Activated naive CD8-positive, alpha-beta T cell treated with anti-CD3 and anti-CD28 coated beads, Interleukin-2, amount 10 ng/mL, durations not matched to agents 7 days and 5 days (primary cell): Measurements from ENCODE around the gene TEX35. TPM values are rescaled to one million over a fixed set of nuclear protein-coding genes. Genes with fewer than 3 reads are reported as not detected.

Experiments used
- ATAC-seq: fragments of 150-1000 bp; cut with Tn5 transposase; one replicate; pipeline ENCODE4 v1.10.0; 2021; ENCODE audit warnings: low read depth, moderate library complexity
- POLR2A ChIA-PET: fragments of 350-600 bp; sonication (Branson Sonifier 250); formaldehyde crosslinking; loops from one replicate; lab custom pipeline; 2021; ENCODE audit warnings: antibody characterized with exemption; lab: Charles Lee
- DNase-seq: peaks from one replicate; pipeline ENCODE4 v3.0.0; 2021
- H3K27ac Mint-ChIP-seq: one replicate; pipeline ENCODE4 v1.8.0; 2022; ENCODE audit warnings: mild to moderate bottlenecking, mixed read lengths
- H3K27me3 Mint-ChIP-seq: one replicate; pipeline ENCODE4 v1.8.0; 2022; ENCODE audit warnings: mild to moderate bottlenecking, moderate library complexity, mixed read lengths
- H3K36me3 Mint-ChIP-seq: one replicate; pipeline ENCODE4 v1.8.0; 2021; ENCODE audit warnings: mild to moderate bottlenecking, mixed read lengths
- H3K4me1 Mint-ChIP-seq: one replicate; pipeline ENCODE4 v1.8.0; 2021; ENCODE audit warnings: mixed read lengths
- H3K4me3 Mint-ChIP-seq: one replicate; pipeline ENCODE4 v1.8.0; 2022; ENCODE audit warnings: mild to moderate bottlenecking, moderate library complexity, mixed read lengths
- H3K9me3 Mint-ChIP-seq: one replicate; pipeline ENCODE4 v1.8.0; 2021; ENCODE audit warnings: mixed read lengths
- total RNA-seq, 2 experiments: library from RNA; stranded (reverse); gene quantifications; one replicate each; pipeline ENCODE4 v1.2.3, GENCODE V29; 2021

TEX35 gene
- total RNA-seq, 2 experiments from 2014 or later: not detected

- no peak overlapping the region for H3K27ac Mint-ChIP-seq
- POLR2A ChIA-PET: no interaction called here
- H3K9me3 Mint-ChIP-seq: no peaks in the 10 kb centered on the region
- peaks cover 2% of the 10 kb centered on the region for H3K27me3 Mint-ChIP-seq
- DNase-seq: no peak
- H3K36me3 Mint-ChIP-seq: no peaks in the 10 kb centered on the region
- no peak overlapping the region for H3K4me3 Mint-ChIP-seq
- H3K4me1 Mint-ChIP-seq: no peaks in the 10 kb centered on the region
- ATAC-seq: no peak
Measured at GRCh38 chr1:178564783-178565180, 51.9 kb downstream of the TEX35 start.

DNA sequence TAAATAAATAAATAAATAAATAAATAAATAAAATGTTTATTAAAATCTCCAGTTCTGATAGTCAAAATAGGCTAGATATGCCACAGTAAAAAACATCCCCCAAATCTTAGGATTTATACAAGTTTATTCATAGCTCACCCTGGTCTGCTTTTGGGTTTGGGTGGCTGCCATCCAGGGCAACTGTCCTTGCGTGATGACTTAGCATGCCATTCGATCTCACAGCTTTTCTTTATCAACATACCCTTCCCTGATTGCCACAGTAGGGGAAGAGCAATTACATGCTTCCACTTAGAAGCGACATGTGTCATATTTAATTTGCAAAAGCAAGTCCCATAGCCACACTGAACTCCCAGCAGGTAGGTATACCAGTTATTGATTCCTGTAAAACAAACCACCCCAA, 52.7 kb downstream of the TEX35 start:
- Mint-ChIP-seq H3K36me3 (no peaks in the 10 kb centered on the region), H3K4me1 (no peaks in the 10 kb centered on the region), H3K9me3 (no peaks in the 10 kb centered on the region), H3K27me3 (peaks cover 2% of the 10 kb centered on the region), H3K4me3 (no peak overlapping the region), H3K27ac (no peak overlapping the region)
- ATAC-seq: no peak
- no peak for DNase-seq
- POLR2A ChIA-PET: no interaction called here

GRCh38 chr1:178566187-178566586, 53.3 kb downstream of the TEX35 start:
- Mint-ChIP-seq H3K4me1 (no peaks in the 10 kb centered on the region), H3K27me3 (peaks cover 2% of the 10 kb centered on the region), H3K36me3 (no peaks in the 10 kb centered on the region), H3K4me3 (no peak overlapping the region), H3K27ac (no peak overlapping the region), H3K9me3 (no peaks in the 10 kb centered on the region)
- ATAC-seq: no peak
- POLR2A ChIA-PET: no interaction called here
- no peak for DNase-seq

DNA sequence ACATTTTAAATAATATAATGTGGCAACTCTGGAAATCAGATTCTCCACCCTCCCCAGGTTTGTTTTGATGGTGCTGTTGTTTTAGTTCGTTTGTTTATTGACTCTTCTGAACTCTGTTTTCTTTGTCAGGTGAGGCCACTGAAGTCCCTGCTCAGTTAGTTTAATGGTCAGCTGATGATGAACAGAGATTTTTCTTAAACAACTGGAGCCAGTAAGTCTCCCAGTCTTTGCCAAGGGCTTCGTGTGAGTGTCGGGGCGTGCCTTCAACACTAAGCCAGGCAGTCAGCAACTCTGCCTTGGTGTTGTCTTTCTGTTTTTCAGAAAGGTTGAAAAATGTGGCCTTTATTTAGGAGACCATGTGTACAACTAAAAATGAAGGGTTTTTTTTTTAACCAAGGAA, 58.9 kb downstream of the TEX35 start:
- ATAC-seq: no peak
- Mint-ChIP-seq H3K36me3 (no peaks in the 10 kb centered on the region), H3K4me1 (no peaks in the 10 kb centered on the region), H3K27ac (no peak overlapping the region), H3K4me3 (no peak overlapping the region), H3K27me3 (peaks cover 2% of the 10 kb centered on the region), H3K9me3 (no peaks in the 10 kb centered on the region)
- DNase-seq: no peak
- POLR2A ChIA-PET: no interaction called here

Other genes with a start within 250 kb of the TEX35 start
- not detected for gene CLEC20A, start 16.1 kb upstream of the TEX35 start, total RNA-seq
- 1 to 10 TPM; 6.2 to 8.2 TPM for gene RALGPS2, start 212.1 kb downstream of the TEX35 start, total RNA-seq